Measurements from ENCODE around the gene RAMP3.

- TF ChIP-seq POLR2A (IDR thresholded peaks at IDR 0.05; ENCODE audit: low read length) (no peak), GATA1 (IDR thresholded peaks at IDR 0.05; ENCODE audit: low read depth, low read length) (no peak)
Observed at GRCh38 chr7:45151967-45152366, 5.6 kb upstream of the RAMP3 start.

Measured in erythroblast (primary cell).